HG03064 (cell line): Measurements from ENCODE around the gene CENPB.
"Not testable (repeated sequence)": the region's sequence is repeated elsewhere in the genome, so short reads cannot be mapped to it uniquely, and the experiment has no call there.

Experiments used
- ATAC-seq: cut with Tn5 transposase; IDR thresholded peaks from one replicate; pipeline ENCODE4 v1.9.1; 2021; ENCODE audit warnings: low read depth; ENCODE audit not compliant: unreplicated experiment

CENPB gene

GRCh38 chr20:3789201-3789600 is 2.7 kb upstream of the CENPB start:
- not testable (repeated sequence) for ATAC-seq

- ATAC-seq, result no peak
These were observed 2.2 kb upstream of the CENPB start for GRCh38 chr20:3788685-3789155.

GRCh38 chr20:3787324-3788014 is 929 bp upstream of the CENPB start:
- no peak for ATAC-seq

- ATAC-seq, result peak; percentile 18
These were observed 435 bp downstream of the CENPB start for GRCh38 chr20:3786126-3786484.

GRCh38 chr20:3785240-3786125 is 1.1 kb downstream of the CENPB start:
- no peak for ATAC-seq

- no peak for ATAC-seq
These were observed 1.7 kb downstream of the CENPB start for GRCh38 chr20:3784863-3785239.

- ATAC-seq, result no peak
These were observed 2.2 kb downstream of the CENPB start for GRCh38 chr20:3784216-3784853.

- ATAC-seq, result no peak
These were observed 2.9 kb downstream of the CENPB start for GRCh38 chr20:3783511-3784195.

GRCh38 chr20:3783068-3783489 is 3.5 kb downstream of the CENPB start:
- ATAC-seq, result no peak

GRCh38 chr20:3782597-3782996 is 3.9 kb downstream of the CENPB start:
- ATAC-seq, result no peak

GRCh38 chr20:3781153-3781910 is 5.2 kb downstream of the CENPB start, which contains the start of gene SPEF1:
SPEF1 (minus strand) TSS chr20:3781448; CDS start chr20:3781287, 161 bp downstream.
- ATAC-seq, result no peak

- ATAC-seq, result no peak
These were observed 7.6 kb downstream of the CENPB start for GRCh38 chr20:3778976-3779375.

GRCh38 chr20:3777716-3778629 is 8.6 kb downstream of the CENPB start:
- ATAC-seq, result no peak

- ATAC-seq, result no peak
These were observed 9.2 kb downstream of the CENPB start for GRCh38 chr20:3777381-3777715.

GRCh38 chr20:3775457-3776108 is 11.0 kb downstream of the CENPB start:
- no peak for ATAC-seq

- no peak for ATAC-seq
These were observed 14.9 kb downstream of the CENPB start for GRCh38 chr20:3771552-3772058.

- peak; percentile 28 for ATAC-seq
These were observed 18.0 kb downstream of the CENPB start for GRCh38 chr20:3768342-3769130.
